Smooth muscle cell (in vitro differentiated cells): ENCODE data around the gene CHD2. TPM values are rescaled to one million over a fixed set of nuclear protein-coding genes. Genes with fewer than 3 reads are reported as not detected.

ENCODE experiments used
- DNase-seq: peaks from one replicate; lab custom pipeline; 2025; ENCODE audit not compliant: unreplicated experiment; lab: John Stamatoyannopoulos, UW
- H2AFZ ChIP-seq: fragments of 200-600 bp; sonication (generic); 2 replicates; pipeline ENCODE4 v1.6.0; 2016; ENCODE audit warnings: antibody characterized with exemption, low read depth, mild to moderate bottlenecking
- H3F3A ChIP-seq: fragments of 200-600 bp; sonication (generic); 2 replicates; pipeline ENCODE4 v1.6.0; 2017; ENCODE audit warnings: antibody characterized with exemption, low read depth
- H3K27ac ChIP-seq: fragments of 200-600 bp; sonication (generic); 2 replicates; pipeline ENCODE4 v1.5.1; 2016; ENCODE audit warnings: low read depth, mild to moderate bottlenecking
- H3K27me3 ChIP-seq: fragments of 200-600 bp; sonication (generic); 2 replicates; pipeline ENCODE4 v1.6.1; 2016; ENCODE audit warnings: low read depth, mild to moderate bottlenecking
- H3K36me3 ChIP-seq: fragments of 200-600 bp; sonication (generic); 2 replicates; pipeline ENCODE4 v1.5.1; 2016; ENCODE audit warnings: low read depth
- H3K4me1 ChIP-seq: fragments of 200-600 bp; sonication (generic); 2 replicates; pipeline ENCODE4 v1.5.1; 2016; ENCODE audit warnings: low read depth
- H3K4me2 ChIP-seq: fragments of 200-600 bp; sonication (generic); 2 replicates; pipeline ENCODE4 v1.6.0; 2016; ENCODE audit warnings: mild to moderate bottlenecking
- H3K4me3 ChIP-seq: fragments of 200-600 bp; sonication (generic); 2 replicates; pipeline ENCODE4 v1.5.1; 2016; ENCODE audit warnings: mild to moderate bottlenecking
- H3K79me2 ChIP-seq: fragments of 200-600 bp; sonication (generic); 2 replicates; pipeline ENCODE4 v1.6.0; 2016; ENCODE audit warnings: low read depth, mild to moderate bottlenecking
- H3K9ac ChIP-seq: fragments of 200-600 bp; sonication (generic); 2 replicates; pipeline ENCODE4 v1.6.0; 2016; ENCODE audit warnings: low read depth
- H3K9me3 ChIP-seq: fragments of 200-600 bp; sonication (generic); replicated peaks from 2 replicates; pipeline ENCODE4 v1.5.1; 2016; ENCODE audit warnings: low read depth
- H4K20me1 ChIP-seq: fragments of 200-600 bp; sonication (generic); 2 replicates; pipeline ENCODE4 v1.6.0; 2016; ENCODE audit warnings: low read depth
- CTCF ChIP-seq: fragments of 200-600 bp; sonication (generic); IDR thresholded peaks from 2 replicates; pipeline ENCODE4 v1.5.1; 2017; ENCODE audit warnings: borderline replicate concordance, mild to moderate bottlenecking, antibody characterized with exemption; ENCODE audit not compliant: insufficient read depth, poor library complexity, severe bottlenecking
- WGBS: methylation state at CpG from one replicate; pipeline ENCODE4 v1.1.7; 2016; ENCODE audit warnings: low lambda C conversion rate; 5-methylcytosine and 5-hydroxymethylcytosine counted together
- polyA plus RNA-seq: library from polyadenylated mRNA; unstranded; fragments of >200 nt; fragmentation: Nextera tagmentation; extraction: Ambion mirVana; gene quantifications from 2 replicates; pipeline ENCODE4 v1.2.1, GENCODE V29; 2016
- total RNA-seq: library from RNA; depleted of rRNA; stranded (reverse); fragments of >200 nt; gene quantifications from 2 replicates; pipeline ENCODE4 v1.2.3, GENCODE V29; 2014

The CHD2 gene
- total and polyA plus RNA-seq, 2 experiments from 2014 or later, result 64.4 to 99.2 TPM

DNA sequence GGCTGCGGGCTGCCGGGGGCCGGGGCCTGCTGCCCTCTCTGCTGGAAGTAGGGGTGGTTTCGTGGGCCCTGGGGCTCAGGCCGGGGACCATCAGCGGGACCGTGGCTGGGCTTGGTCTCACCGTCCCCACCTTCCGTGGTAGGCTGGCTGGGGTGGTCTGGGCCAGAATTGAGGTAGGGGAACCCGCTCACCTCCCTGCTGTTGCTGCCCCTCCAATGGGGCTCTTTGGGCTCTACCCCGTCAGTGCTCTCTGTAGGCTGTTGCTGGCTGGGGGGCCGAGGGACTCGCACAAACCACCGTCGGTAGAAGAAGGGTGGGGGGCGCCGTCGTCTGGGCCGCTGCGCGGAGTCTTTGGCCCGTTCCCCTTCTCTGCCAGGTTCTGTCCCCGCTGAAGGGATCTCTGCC is 165.5 kb downstream of the CHD2 start:
- Histone ChIP-seq H3K27ac (no peak overlapping the region), H3K36me3 (no peaks in the 10 kb centered on the region), H3F3A (no peaks in the 10 kb centered on the region), H3K27me3 (peaks cover 30% of the 10 kb centered on the region), H3K79me2 (no peaks in the 10 kb centered on the region), H4K20me1 (no peaks in the 10 kb centered on the region), H3K4me3 (no peak overlapping the region), H3K4me2 (no peak overlapping the region), H3K4me1 (peaks cover 50% of the 10 kb centered on the region), H3K9ac (no peak overlapping the region), H3K9me3 (no peaks in the 10 kb centered on the region), H2AFZ (no peak overlapping the region)
- DNase-seq, result no peak
- WGBS, result 97% methylated on average over 17 of the region's 23 CpGs
- no peak for TF ChIP-seq CTCF

DNA sequence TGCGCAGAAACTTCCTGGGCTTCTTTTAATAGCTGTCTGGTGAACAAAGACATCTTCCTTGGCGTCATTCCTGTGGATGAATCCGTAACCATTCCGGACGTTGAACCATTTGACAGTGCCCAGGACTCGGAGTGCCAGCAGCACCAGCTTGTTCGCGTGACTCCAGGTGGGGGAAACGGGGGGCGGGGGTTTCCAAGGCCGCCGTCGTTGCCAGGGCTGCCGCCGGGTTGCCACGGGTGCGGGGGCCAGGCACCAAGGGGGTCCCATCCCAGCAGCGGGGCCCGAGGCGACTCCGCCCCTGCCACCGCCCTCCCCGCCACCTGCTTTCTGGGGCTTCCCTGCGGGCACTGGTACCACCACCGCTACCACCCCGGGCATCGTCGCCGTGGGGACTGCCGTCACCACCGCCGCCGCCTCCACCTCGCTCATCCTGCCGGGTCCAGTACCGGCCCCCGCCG is 166.1 kb downstream of the CHD2 start:
- Histone ChIP-seq H3K4me3 (no peak overlapping the region), H3K4me2 (no peak overlapping the region), H3K9ac (no peak overlapping the region), H3F3A (no peaks in the 10 kb centered on the region), H3K36me3 (no peaks in the 10 kb centered on the region), H3K79me2 (no peaks in the 10 kb centered on the region), H3K27ac (no peak overlapping the region), H3K9me3 (no peaks in the 10 kb centered on the region), H3K4me1 (peaks cover 49% of the 10 kb centered on the region), H3K27me3 (peaks cover 34% of the 10 kb centered on the region), H2AFZ (no peak overlapping the region), H4K20me1 (no peaks in the 10 kb centered on the region)
- 98% methylated on average over 18 of the region's 38 CpGs for WGBS
- no peak for DNase-seq
- TF ChIP-seq CTCF, result no peak

GRCh38 chr15:93066834-93067648 is 166.9 kb downstream of the CHD2 start:
- 83% methylated on average over 7 of the region's 7 CpGs for WGBS
- H3K4me1 ChIP-seq, result peaks cover 49% of the 10 kb centered on the region
- H3K27me3 ChIP-seq, result peaks cover 39% of the 10 kb centered on the region
- no peaks in the 10 kb centered on the region for H3K79me2 ChIP-seq
- no peak for TF ChIP-seq CTCF
- no peak overlapping the region for H2AFZ ChIP-seq
- no peak overlapping the region for H3K4me3 ChIP-seq
- no peak overlapping the region for H3K27ac ChIP-seq
- no peaks in the 10 kb centered on the region for H3F3A ChIP-seq
- H3K36me3 ChIP-seq, result no peaks in the 10 kb centered on the region
- no peak for DNase-seq
- no peak overlapping the region for H3K4me2 ChIP-seq
- H3K9me3 ChIP-seq, result no peaks in the 10 kb centered on the region
- H4K20me1 ChIP-seq, result no peaks in the 10 kb centered on the region
- no peak overlapping the region for H3K9ac ChIP-seq
